GM12891 (cell line): ENCODE measurements around the gene SMC5.

Experiments
- PAX5 ChIP-seq: IDR thresholded peaks from 2 replicates; pipeline ENCODE4 v1.6.1; 2011; ENCODE audit warnings: low read length, moderate library complexity, mild to moderate bottlenecking; ENCODE audit not compliant: insufficient read depth, severe bottlenecking
- POLR2A ChIP-seq: IDR thresholded peaks from 2 replicates; pipeline ENCODE4 v1.6.1; 2011; ENCODE audit warnings: low read depth, low read length, control low read depth
- POLR2AphosphoS5 ChIP-seq: IDR thresholded peaks from 2 replicates; pipeline ENCODE4 v1.6.1; 2011; ENCODE audit warnings: low read depth, low read length, control low read depth
- POU2F2 ChIP-seq: IDR thresholded peaks from 2 replicates; pipeline ENCODE4 v1.6.1; 2011; ENCODE audit warnings: low read depth, mild to moderate bottlenecking, control low read depth, low read length, moderate library complexity
- SPI1 ChIP-seq: IDR thresholded peaks from 2 replicates; pipeline ENCODE4 v1.6.1; 2011; ENCODE audit warnings: low read depth, low read length, control low read depth
- TAF1 ChIP-seq: IDR thresholded peaks from 2 replicates; pipeline ENCODE4 v1.6.1; 2011; ENCODE audit warnings: low read depth, low read length, control low read depth

DNA sequence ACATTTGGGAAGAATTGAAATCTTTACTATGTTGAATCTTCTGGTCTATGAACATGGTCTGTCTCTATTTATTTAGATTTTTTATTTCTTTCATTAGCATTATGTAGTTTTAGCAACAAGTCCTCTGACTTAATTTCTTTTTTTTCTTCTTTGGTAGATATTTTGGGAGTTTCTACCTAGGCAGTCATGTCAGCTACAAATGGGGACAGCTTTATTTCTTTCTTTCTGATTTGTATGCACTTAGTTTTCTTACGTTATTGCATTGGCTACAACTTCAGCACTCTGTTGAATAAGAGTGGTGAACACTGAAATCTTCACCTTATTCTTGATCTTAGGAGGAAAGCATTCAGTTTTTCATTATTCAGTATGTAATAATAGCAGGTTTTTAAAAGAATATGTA is 33.5 kb downstream of the SMC5 start:
- TF ChIP-seq POLR2A (no peak), POLR2AphosphoS5 (no peak), SPI1 (no peak), PAX5 (no peak), TAF1 (no peak), POU2F2 (no peak)
